ACHN (cell line): ENCODE data around the gene SNX19.
A peak's percentile ranks its signal among the peaks of the same experiment; 100 is the strongest.
"Not testable (repeated sequence)": the region's sequence is repeated elsewhere in the genome, so short reads cannot be mapped to it uniquely, and the experiment has no call there.

Experiments
- DNase-seq: peaks from one replicate; pipeline ENCODE4 v3.0.0-alpha.2; 2015
- in situ Hi-C: cut with HindIII; loops from 2 replicates; pipeline ENCODE4 v1.10.0; 2017; ENCODE audit warnings: low sequenced_read_pairs, low pct_ligation_motif_present, low pct_unique_long_range_greater_than_20kb

SNX19 gene

DNA sequence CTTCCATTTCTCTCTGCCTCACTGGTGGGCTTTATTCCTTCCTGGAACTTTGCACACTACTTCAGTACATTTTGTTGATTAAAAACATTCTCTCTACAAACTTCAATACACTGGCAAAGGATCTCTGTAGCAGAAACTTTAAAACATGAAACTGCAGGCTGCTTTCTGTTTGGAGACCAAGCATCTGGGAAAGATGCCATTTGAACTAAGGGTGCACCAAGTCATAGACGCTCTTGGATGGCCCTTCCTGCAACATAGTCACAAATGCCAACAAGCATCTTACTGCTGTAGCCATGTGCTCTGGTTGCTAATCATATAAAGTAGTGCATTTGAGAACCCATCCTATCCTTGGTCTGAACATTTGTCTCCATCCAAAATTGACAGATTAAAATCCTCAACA, 56.4 kb downstream of the SNX19 start:
- no peak for DNase-seq
- in situ Hi-C loops, result loop anchor here (25.0 kb wide), 1 partner anchor 423 kb away; the partner anchor contains the start of genes ADAMTS15 and ADAMTS8

DNA sequence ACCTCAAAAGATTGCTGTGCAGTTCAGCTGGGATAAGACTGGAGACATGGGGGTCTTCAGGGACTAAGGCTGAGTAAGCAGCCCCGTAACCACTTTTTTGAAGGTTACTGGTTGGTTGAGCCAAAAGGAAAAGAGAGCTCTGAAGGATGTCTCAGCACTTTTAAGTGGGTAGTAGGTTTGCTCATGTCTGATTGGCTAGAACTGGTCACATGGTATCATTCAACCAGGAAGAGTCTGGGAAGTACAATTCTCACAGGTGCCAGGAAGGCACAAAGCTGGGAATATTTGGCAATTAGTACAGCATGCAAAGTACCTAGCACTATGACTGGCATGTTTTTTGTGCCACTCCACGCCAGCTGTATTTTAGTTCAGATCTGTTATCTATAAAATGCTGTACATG, 58.1 kb downstream of the SNX19 start:
- in situ Hi-C loops, result loop anchor here (25.0 kb wide), 1 partner anchor 421 kb away; the partner anchor contains the start of genes ADAMTS15 and ADAMTS8
- peak; percentile 19 for DNase-seq

DNA sequence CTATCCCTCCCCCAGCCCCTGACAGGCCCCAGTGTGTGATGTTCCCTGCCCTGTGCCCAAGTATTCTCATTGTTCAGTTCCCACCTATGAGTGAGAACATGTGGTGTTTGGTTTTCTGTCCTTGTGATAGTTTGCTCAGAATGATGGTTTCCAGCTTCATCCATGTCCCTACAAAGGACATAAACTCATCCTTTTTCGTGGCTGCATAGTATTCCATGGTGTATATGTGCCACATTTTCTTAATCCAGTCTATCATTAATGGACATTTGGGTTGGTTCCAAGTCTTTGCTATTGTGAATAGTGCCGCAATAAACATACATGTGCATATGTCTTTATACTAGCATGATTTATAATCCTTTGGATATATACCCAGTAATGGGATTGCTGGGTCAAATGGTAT, 60.6 kb downstream of the SNX19 start:
- in situ Hi-C loops, result loop anchor here (25.0 kb wide), 1 partner anchor 418 kb away; the partner anchor contains the start of genes ADAMTS15 and ADAMTS8
- not testable (repeated sequence) for DNase-seq

DNA sequence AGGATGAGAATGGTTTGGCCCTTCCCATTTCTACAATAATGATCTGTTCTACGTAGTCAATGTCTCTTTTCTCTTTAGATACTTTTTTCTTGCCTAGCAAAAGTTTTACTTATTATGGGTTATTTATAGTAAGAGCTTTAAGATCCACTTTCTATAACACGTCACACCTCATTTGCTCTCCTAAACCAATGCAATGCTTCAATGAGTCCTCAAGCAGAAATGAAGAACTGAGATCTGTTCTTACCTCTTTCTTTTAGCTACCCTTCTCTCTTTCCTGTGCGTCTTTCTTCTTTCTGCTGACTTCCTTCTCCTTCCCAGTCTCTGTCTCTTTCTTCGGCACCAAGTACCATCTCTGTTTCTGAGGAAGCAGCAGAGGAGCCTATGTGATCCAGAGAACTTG, 61.8 kb downstream of the SNX19 start:
- in situ Hi-C loops, result loop anchor here (25.0 kb wide), 1 partner anchor 417 kb away; the partner anchor contains the start of genes ADAMTS15 and ADAMTS8
- no peak for DNase-seq

DNA sequence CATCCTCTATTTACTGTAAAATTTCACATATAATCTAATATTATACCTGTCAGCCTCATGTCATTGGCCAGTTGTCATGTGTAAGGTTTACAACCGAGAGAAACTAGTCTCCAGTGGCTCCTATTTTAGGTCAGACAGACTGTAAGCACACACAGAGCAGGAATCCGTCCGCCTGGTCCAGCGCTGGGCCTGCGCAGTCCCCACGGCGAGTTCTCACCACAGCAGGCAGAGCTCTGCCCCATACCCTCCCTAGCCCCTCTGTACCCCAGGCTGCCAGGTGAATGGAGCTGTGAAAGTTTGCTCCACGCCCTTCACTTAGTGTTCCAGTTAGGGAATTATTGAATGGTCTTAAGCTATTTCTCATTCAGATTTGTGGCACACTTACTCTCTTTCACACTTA, 63.7 kb downstream of the SNX19 start:
- in situ Hi-C loops, result loop anchor here (25.0 kb wide), 1 partner anchor 415 kb away; the partner anchor contains the start of genes ADAMTS15 and ADAMTS8

DNA sequence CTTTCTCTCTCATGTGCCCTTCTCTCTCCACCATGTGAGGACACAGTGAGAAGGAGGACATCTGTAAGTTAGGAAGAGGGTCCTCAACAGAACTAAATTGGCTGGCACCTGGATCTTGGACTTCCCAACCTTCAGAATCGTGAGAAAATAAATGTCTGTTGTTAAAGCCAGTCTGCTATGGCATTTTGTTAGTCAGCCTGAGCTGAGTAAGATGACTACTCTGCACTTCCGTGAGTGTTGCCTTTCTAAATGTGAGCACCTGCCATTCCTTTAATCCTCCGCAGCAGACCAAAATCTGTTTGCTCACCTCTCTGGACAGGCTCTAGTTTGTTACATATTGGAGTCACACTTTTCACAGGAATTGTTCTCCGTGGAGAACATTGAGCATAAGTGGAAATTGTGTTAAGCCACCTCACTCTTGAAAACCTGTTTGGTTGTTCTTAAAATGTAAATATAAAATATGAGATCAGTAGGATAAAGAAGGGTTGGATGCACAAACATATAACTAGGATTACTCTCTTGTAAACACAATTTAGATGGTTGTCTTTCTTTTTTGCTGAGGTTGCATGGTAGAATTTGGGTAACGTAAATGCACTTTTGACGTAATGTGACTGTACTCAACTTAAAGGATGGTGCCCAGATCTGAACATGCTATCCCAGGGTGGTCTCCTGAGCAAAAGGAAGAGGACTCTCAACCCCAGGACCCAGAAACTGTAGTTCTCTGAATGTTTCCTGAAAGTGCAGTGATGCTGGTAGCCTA, 65.9 kb downstream of the SNX19 start:
- in situ Hi-C loops, result loop anchor here (25.0 kb wide), 1 partner anchor 413 kb away; the partner anchor contains the start of genes ADAMTS15 and ADAMTS8
- no peak for DNase-seq

More for the DNA sequence above, 63.7 kb downstream of the SNX19 start:
- DNase-seq, result no peak

DNA sequence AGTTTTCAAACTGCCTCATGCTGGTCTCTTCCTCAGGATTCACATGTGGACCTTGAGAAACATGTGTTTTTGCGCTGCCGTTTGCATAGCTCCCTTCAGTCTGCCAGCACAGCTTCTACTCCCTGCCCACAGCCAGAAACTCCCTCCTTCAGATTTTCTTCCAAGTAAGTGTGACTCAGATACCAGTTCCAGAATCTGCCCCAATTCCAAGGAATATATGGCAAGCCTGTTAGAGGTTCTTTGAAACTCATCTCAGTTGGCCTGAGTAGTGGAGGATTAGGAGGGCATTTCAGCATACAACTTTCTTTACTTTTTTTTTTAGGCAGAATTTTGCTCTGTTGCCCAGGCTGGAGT, 67.1 kb downstream of the SNX19 start:
- in situ Hi-C loops, result no loop called here
- no peak for DNase-seq

DNA sequence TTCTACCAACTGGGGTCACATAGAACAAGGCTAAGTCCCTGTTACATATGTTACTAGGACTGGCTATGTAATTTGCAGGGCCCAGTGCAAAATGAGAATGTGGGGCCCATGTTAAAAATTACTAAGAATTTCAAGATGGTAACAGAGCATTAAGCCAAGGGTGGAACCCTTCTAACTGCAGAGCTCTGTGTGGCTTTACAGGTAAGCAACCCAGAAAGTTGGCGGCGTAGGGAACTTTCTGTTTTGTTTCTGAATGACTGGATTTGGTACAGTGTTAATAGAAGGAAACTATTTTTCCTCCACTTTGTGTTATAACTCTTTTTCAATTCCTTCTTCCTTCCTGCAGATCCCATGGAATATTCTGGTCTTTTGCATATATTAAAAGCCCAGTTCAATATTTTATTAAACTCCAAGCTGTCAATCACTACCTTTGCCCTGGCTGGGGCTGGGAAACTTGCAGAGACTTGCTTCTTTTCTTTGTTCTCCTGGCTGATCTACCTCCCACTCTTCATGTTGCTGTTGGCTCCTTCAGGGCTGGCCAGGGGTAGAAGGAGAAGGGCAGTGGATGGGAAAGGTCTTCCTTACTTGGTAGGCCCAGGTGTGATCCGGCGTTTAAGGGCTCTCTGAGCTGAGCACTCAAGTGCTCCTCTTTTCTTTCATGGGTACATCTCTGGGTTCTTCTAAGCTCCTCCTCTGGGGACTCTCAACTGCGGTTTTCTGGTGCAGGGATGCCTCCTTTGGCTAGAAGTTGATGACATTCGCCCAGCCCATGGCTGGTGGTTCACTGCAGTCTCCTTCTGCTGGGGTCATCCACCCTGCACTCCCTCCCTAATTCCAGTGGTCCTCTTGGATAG, 67.7 kb downstream of the SNX19 start:
- no peak for DNase-seq
- in situ Hi-C loops, result no loop called here

DNA sequence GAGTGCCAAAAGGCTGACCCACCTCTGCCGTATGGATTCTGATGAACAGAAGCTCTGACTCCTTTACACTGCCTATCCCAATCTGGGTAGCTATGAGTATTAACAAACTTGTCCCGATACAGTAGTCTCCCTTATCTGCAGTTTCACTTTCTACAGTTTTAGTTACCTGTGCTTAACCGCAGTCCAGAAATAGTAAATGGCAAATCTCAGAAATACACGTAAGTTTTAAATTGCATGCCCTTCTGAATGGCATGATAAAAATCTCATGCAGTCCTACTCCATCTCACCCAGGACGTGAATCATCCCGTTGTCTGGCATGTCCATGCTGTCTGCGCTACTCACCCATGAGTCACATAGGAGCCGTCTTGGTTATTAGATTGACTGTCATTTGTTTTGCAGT, 68.8 kb downstream of the SNX19 start:
- in situ Hi-C loops, result no loop called here
- peak; percentile 64 for DNase-seq

DNA sequence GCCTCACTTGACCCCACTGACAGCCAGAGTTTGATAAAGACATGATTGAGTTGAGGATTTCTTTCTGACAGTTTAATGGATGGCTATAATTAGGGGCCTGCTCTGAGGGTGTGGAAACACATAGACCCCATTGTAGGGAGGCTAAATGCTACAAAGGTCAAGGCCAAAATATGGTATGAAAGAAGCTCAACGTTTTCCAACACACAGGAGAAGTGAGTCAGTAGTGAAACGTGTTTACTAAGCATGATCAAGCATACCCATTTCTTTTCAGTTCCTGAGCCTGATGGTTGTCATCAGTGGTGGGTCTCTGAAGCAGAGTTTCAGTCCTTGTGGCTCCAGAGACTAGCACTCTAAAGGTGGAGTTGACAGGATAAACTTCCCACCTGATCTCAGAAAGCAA, 69.7 kb downstream of the SNX19 start:
- no peak for DNase-seq
- in situ Hi-C loops, result no loop called here

DNA sequence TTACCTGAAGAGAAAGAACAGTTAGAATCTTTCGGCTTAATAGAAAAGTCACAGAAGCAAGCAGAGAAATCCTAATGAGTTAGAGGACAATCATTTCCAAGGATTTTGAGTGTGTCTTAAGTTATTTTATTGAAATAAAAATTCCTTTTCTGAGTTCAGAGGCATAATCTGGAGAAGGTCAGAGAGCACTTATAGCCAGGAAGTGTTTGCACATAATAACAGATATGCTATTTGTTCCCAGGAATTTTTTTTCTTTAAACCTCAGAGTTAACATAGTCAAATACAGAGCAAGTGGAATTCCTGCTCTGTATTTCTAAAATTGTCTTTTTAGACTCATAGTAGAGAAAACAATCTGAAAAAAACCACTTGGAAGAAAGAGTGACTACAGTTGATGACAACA, 74.3 kb downstream of the SNX19 start:
- in situ Hi-C loops, result no loop called here
- no peak for DNase-seq

DNA sequence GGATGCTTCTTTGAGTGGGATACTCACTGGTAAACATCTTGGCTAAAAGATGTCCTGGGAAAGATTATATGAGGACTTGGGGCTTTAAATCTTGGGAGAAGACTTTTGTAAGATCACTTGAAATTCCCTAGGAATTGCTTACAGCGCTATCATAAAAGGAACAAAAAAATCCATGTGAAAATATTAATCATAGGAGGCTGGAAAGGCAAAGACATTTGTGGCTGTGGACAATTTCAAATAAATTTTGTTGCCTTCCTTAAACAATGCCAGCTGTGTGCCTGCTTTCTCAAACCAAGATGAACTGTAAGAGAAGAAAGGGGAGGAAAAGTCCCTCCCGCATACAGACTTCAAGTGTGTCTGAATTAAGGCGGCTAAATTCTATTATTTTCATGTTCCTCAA, 75.6 kb downstream of the SNX19 start:
- in situ Hi-C loops, result no loop called here
- DNase-seq, result no peak

DNA sequence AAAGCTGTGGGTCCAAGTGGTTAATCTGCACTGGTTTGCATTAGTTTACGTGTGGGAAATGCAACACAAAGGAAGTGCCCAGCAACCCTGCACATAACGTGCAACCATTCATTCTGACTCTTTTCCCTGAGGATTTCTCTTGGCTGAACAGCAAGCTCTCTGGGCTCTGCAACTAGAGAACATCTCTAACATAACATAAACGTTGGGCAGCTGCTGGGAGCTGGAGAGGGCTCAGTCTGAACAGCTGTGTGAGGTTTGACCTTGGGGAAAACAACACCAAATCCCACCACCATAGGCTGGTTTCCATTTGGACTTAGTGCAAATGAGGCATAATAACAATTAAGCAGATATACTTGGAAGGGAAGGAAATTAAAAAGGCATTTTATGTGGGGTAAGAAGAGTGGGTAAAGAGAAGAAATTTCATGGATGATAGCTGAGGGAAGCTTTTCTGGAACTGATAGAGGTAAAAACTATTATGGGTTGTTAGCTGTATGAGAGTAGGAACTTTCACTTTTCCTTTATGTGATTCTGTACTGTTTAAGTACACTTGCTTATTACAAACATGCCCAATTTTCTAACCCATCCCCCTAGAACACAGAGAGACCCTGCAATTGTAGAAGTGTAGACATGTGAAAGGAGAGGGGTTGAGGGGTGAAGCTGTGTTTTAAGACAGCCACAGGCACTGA, 76.2 kb downstream of the SNX19 start:
- DNase-seq, result no peak
- in situ Hi-C loops, result no loop called here

DNA sequence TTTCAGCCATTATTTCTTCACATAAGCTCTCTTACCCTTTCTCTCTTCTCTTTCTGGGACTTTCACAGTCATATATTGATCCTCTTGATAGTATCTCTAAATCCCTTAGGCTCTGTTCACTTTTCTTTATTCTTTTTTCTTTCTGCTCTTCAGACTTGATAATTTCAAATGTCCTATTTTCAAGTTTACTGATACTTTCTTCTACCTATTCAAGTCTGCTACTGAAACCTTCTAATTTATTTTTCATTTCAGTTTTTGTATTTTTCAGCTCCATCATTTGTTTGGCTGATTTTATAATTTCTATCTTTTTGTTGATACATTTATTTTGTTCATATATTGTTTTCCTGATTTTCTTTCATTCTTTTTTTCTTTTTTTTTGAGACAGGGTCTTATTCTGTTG, 79.1 kb downstream of the SNX19 start:
- in situ Hi-C loops, result no loop called here
- no peak for DNase-seq

DNA sequence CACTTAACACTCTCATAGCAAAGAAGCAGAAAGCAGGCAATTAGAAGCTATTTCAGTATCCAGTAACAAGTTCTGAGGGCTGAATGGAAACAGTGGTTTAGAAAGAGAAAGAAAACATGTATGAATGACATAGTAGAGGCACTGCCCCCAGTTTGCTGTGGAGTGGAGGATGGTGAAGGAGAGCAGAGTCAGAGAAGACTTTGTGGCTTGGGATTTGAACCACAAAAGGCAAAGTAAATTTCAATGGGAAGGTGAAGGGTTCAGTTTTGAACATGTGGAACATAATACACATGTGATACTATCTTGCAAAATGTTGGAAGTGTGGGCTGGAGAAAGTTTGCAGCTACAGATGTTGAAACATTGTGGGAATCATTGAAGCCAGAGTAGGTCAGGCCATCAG, 81.4 kb downstream of the SNX19 start:
- DNase-seq, result no peak
- in situ Hi-C loops, result no loop called here

DNA sequence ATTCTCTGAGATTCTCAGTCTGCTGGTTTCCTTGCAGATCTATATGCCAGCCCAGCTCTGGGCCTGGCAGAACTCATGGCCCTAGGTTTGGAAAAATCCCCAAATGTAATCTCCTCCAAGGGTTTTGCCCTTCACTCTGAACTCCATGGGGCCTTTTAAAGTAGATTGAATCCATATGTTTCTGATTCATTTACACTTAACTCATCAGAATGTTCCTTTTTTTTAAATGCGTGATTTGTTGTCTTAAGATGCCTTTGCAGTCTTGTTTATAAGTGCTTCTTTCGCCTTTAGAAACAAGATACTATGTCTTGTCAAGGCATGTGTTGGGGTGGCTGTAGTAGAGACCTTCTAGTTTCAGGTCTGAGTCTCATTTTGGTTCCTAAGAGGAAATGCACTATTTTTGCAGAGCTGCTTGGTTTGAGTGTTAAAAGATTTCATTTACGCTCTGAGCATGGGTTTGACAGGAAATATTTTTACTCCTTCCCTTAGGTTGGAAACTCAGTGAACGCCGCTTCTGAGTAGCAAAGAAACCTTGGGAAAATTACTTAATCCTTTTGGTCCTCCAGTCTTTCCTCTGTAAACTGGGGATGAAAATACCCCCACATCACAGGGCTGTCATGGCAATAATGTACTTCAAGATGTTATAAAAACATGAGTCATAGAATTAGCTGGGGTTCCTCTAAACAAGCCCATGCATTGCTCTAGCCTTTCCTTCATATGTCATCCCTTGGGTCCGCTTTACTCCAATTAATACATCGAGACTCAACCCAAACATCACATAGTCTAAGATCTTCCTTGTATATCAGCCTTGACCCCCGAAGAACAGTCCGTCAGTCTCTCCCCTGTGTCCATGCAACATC, 83.5 kb downstream of the SNX19 start:
- DNase-seq, result no peak
- in situ Hi-C loops, result no loop called here

DNA sequence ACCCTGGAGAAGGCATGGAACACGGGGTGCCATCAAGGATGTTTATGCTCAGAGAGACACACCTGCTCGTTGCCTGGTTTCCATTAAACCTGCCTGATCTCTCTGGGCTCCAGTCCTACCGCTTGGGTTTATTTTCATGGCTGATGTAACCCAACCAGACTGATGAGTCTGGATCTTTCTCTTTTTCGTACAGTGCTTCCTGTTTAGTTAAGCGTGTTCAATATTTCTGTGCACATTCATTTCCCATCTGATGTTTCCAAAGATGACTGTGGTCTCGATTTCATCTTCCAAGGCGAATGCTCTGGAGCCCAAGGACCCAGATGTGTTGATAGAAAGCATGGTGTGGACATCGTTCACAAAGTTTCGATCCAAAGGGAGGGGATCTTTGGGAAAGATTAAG, 84.3 kb downstream of the SNX19 start:
- no peak for DNase-seq
- in situ Hi-C loops, result no loop called here

DNA sequence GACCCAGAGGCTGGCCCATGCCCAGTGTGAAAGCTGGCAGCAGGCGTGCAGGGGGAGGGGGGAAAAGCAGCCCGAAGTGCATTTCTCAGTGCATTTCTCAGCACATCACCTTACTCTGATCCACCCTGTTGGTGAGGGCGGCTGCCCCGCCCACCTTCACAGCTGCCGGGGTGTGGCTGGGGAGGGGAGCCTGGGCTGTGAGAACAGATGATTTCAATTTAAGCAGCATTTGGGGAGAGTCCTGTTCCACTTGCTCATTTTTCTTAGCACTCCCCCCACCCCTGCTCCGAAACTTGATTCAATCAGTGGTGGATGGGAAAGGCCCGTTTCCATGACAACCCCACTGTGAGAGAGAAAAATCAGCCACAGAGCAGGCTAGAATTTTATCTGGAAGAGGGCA, 84.8 kb downstream of the SNX19 start:
- in situ Hi-C loops, result no loop called here
- DNase-seq, result no peak
